Measurements from ENCODE around the gene PRKAB1. TPM values are rescaled to one million over a fixed set of nuclear protein-coding genes. Genes with fewer than 3 reads are reported as not detected.

PRKAB1 gene
- total RNA-seq, 1 donor from 2014 or later = 28.9 TPM

DNA sequence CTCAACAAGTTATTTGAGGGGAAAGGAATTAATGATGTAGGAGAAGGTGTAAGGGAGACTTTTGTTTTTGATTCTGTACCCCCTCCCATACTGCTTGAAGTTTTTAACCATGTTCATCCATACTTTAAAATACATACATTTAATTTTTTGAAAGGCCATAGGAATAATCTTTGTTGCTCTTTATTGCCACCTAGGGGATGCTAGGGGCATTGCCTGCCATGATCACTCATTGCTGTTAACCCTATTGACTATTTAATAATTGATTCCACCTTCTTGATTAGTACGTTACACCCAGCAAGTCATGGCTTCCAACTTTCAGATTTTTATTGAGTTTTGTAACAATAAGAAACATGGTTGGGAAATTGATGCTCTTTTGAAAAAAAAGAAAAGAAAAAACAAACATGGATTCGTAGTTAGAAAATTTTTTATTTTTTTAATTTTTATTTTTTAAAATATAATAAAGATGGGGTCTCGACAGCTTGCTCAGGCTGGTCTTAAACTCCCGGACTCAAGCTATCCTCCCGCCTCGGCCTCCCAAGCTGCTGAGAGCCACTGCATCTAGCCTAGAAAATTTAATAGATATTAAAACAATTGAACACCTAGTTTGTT, 8.5 kb upstream of the PRKAB1 start:
- no peak overlapping the region for H3K4me3 ChIP-seq (ENCODE audit: low read depth, low read length)
- no peaks in the 10 kb centered on the region for H3K27me3 ChIP-seq (ENCODE audit: control insufficient read depth, insufficient read depth, low read length)
- DNase-seq (ENCODE audit: low read depth) = no peak
- H3K36me3 ChIP-seq (ENCODE audit: control insufficient read depth, insufficient read depth, low read length) = no peaks in the 10 kb centered on the region
- TF ChIP-seq, protein P1, sequence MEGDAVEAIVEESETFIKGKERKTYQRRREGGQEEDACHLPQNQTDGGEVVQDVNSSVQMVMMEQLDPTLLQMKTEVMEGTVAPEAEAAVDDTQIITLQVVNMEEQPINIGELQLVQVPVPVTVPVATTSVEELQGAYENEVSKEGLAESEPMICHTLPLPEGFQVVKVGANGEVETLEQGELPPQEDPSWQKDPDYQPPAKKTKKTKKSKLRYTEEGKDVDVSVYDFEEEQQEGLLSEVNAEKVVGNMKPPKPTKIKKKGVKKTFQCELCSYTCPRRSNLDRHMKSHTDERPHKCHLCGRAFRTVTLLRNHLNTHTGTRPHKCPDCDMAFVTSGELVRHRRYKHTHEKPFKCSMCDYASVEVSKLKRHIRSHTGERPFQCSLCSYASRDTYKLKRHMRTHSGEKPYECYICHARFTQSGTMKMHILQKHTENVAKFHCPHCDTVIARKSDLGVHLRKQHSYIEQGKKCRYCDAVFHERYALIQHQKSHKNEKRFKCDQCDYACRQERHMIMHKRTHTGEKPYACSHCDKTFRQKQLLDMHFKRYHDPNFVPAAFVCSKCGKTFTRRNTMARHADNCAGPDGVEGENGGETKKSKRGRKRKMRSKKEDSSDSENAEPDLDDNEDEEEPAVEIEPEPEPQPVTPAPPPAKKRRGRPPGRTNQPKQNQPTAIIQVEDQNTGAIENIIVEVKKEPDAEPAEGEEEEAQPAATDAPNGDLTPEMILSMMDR (IDR thresholded peaks at IDR 0.05; ENCODE audit: insufficient read depth, low read length, poor library complexity, severe bottlenecking) = peak; percentile 88

DNA sequence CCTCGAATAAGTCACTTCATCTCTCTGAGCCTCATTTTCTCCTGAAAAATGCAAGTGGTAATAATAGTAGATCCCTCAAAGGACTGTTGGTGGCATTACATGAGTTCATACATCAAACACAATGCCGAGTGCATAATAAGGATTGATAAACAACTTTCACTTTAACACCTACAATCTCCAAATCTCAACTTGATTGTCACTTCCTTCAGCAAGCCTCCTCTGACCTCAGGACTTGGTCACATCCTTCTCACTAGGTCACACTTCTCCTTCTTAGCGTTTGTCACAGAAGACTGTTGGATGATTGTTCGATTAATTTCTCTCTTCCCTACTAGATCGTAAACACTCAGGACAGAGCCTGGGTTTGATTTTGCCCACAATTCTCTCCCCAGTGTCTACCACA, 7.9 kb upstream of the PRKAB1 start:
- Histone ChIP-seq H3K36me3 (ENCODE audit: control insufficient read depth, insufficient read depth, low read length) (no peaks in the 10 kb centered on the region), H3K27me3 (ENCODE audit: control insufficient read depth, insufficient read depth, low read length) (no peaks in the 10 kb centered on the region), H3K4me3 (ENCODE audit: low read depth, low read length) (no peak overlapping the region)
- DNase-seq (ENCODE audit: low read depth) = no peak
- TF ChIP-seq, protein P1 (IDR thresholded peaks at IDR 0.05; ENCODE audit: insufficient read depth, low read length, poor library complexity, severe bottlenecking) = no peak

DNA sequence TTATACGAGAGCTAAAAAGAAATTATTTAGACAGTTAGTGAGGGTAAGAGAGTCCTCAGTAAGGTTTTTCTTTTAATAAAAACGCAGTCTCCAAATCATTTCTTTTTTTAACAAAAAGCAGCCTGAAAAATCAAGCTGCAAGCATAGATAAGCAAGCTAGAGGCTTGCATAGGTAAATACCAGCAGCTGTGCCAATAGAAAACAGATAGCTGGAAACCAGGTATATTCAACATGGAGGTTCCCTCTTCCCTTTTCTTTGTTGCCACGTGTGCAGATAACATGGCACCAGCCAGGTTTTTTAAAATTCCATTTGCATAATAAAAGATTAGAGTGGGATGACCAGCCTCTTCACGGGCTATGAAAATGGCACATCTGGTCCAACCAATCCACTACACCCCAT, 6.1 kb upstream of the PRKAB1 start:
- Histone ChIP-seq H3K27me3 (ENCODE audit: control insufficient read depth, insufficient read depth, low read length) (no peaks in the 10 kb centered on the region), H3K36me3 (ENCODE audit: control insufficient read depth, insufficient read depth, low read length) (no peaks in the 10 kb centered on the region), H3K4me3 (ENCODE audit: low read depth, low read length) (no peak overlapping the region)
- TF ChIP-seq, protein P1 (IDR thresholded peaks at IDR 0.05; ENCODE audit: insufficient read depth, low read length, poor library complexity, severe bottlenecking) = no peak
- DNase-seq (ENCODE audit: low read depth) = no peak

DNA sequence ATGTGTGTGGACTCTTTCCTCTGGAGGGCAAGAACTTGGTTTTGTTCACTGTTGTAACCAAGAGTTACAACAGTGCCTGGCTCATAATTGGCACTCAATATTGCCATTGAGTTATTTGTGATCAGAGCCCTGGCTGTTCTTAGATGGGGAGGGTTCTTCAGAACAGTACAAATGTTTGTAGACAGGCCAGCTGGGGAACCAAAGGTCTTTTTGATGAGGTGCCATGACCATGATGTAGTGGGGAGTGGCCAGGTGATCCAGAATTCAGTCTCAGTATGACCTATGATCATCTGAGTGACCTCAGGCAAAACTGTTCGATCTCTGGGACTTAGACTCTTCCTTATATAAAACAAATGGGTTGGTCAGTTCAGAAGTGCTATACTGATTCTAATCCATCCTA, 3.3 kb upstream of the PRKAB1 start:
- TF ChIP-seq, protein P1 (IDR thresholded peaks at IDR 0.05; ENCODE audit: insufficient read depth, low read length, poor library complexity, severe bottlenecking) = no peak
- no peak overlapping the region for H3K4me3 ChIP-seq (ENCODE audit: low read depth, low read length)
- H3K27me3 ChIP-seq (ENCODE audit: control insufficient read depth, insufficient read depth, low read length) = no peaks in the 10 kb centered on the region
- no peaks in the 10 kb centered on the region for H3K36me3 ChIP-seq (ENCODE audit: control insufficient read depth, insufficient read depth, low read length)
- DNase-seq (ENCODE audit: low read depth) = no peak

DNA sequence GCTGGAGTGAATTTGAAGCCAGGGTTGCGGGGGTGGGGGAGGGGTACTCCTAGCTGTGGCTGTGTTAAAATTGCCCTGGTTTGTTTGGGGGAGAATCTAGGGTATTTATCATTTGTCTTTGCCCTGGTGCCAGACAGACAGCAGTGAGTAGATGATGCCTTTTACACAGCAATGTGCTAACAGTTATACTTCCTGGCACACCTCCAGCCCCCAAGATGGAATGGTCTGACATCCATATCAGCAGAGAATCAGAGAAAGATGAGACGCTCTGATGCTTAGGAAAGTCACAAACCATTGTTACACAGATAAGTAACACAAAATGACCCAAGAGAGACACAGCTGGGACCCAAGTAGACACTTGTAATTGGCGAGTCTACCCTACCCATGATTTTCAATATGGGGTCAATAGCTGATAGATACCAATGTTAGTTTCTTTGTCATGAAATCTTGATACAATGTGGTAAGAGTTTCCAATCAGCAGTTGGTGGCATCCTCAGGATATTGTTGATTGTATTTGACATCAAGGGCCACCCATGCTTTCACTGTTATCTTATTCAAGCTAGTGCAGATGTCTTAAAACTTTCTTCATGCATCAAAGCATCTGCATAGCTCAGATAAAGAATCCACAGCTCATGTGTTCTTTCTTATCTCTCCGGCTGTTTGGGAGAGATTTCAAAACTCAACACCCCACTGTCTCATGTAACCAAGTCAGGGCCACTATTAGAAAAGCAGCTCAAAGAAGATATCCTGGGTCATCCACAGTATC, 2.6 kb upstream of the PRKAB1 start:
- Histone ChIP-seq H3K36me3 (ENCODE audit: control insufficient read depth, insufficient read depth, low read length) (no peaks in the 10 kb centered on the region), H3K4me3 (ENCODE audit: low read depth, low read length) (no peak overlapping the region), H3K27me3 (ENCODE audit: control insufficient read depth, insufficient read depth, low read length) (no peaks in the 10 kb centered on the region)
- TF ChIP-seq, protein P1 (IDR thresholded peaks at IDR 0.05; ENCODE audit: insufficient read depth, low read length, poor library complexity, severe bottlenecking) = no peak
- no peak for DNase-seq (ENCODE audit: low read depth)

All from kidney epithelial cell (primary cell).